K562 (cell line): ENCODE results near the gene ME3. TPM values are rescaled to one million over a fixed set of nuclear protein-coding genes. Genes with fewer than 3 reads are reported as not detected.
A peak's percentile ranks its signal among the peaks of the same experiment; 100 is the strongest.

Source experiments
- ATAC-seq: fragments of 200-7000 bp; cut with Tn5 transposase; 3 replicates; pipeline ENCODE4 v1.9.1; 2020; ENCODE audit warnings: moderate library complexity
- BruUV-seq: library from RNA; stranded (reverse); fragments of 400-500 nt; replicated peaks from 2 replicates; lab custom pipeline; 2021; lab: Mats Ljungman, UMichigan
- CTCF ChIA-PET: fragments of 300-600 bp; formaldehyde crosslinking; extraction: SDS; loops from one replicate; lab custom pipeline; 2021; ENCODE audit warnings: low intra/inter-chr PET ratio; lab: Yijun Ruan, JAX
- POLR2A ChIA-PET: fragments of 300-600, 350-650 bp; sonication (Branson Sonifier 250); formaldehyde crosslinking; extraction: SDS; loops from one replicate; lab custom pipeline; 2021; ENCODE audit warnings: antibody characterized with exemption, inconsistent platforms; lab: Yijun Ruan, JAX
- DNase-seq, 4 experiments: peaks; one replicate each; pipeline versions ENCODE4 v3.0.0 to v3.0.0-alpha.2; 2011 to 2018; ENCODE audit warnings: low spot score in 3 of 4, mixed read lengths in 3 of 4; ENCODE audit errors: extremely low read depth in 1 of 4
- FAIRE-seq: peaks from 2 replicates; lab custom pipeline; 2011; peaks lifted over from hg19 to GRCh38; lab: Jason Lieb, UNC
- H2AFZ ChIP-seq: 2 replicates; pipeline ENCODE4 v1.6.0; 2011; ENCODE audit warnings: low read depth, low read length, control low read depth, inconsistent platforms
- H3K27ac ChIP-seq: fragments of 200-600 bp; 3 replicates; pipeline ENCODE4 v1.8.0; 2011; ENCODE audit warnings: low read depth, mild to moderate bottlenecking, control low read depth, inconsistent platforms, low read length, moderate library complexity, mixed read lengths; ENCODE audit errors: extremely low read depth
- H3K27me3 ChIP-seq, 2 experiments: fragments of 300-600 bp in 1 of 2; 2 replicates in 1 of 2; 3 replicates in 1 of 2; pipeline versions ENCODE4 v1.6.0 to v1.8.0; 2011; ENCODE audit warnings: inconsistent platforms in 2 of 2, low read length in 2 of 2, mild to moderate bottlenecking in 1 of 2, mixed read lengths in 1 of 2, moderate library complexity in 1 of 2; ENCODE audit not compliant: control insufficient read depth in 2 of 2, insufficient read depth in 2 of 2
- H3K36me3 ChIP-seq: fragments of 300-600 bp; 3 replicates; pipeline ENCODE4 v1.8.0; 2011; ENCODE audit warnings: mild to moderate bottlenecking, low read length, inconsistent platforms; ENCODE audit not compliant: control insufficient read depth, insufficient read depth
- H3K4me1 ChIP-seq, 2 experiments: fragments of 200-600 bp in 1 of 2; replicated peaks in 1 of 2; 2 replicates in 1 of 2; 3 replicates in 1 of 2; pipeline versions ENCODE4 v1.5.1 to v1.8.0; 2011; ENCODE audit warnings: inconsistent platforms in 2 of 2, low read length in 2 of 2, mild to moderate bottlenecking in 1 of 2, mixed read lengths in 1 of 2, moderate library complexity in 1 of 2; ENCODE audit not compliant: control insufficient read depth in 2 of 2, insufficient read depth in 2 of 2
- H3K4me2 ChIP-seq: 2 replicates; pipeline ENCODE4 v1.6.1; 2011; ENCODE audit warnings: low read length, control low read depth, inconsistent platforms, mixed read lengths; ENCODE audit not compliant: insufficient read depth
- H3K4me3 ChIP-seq: fragments of 200-600 bp; sonication (generic), shearing (Covaris generic); 2 replicates; pipeline ENCODE4 v1.5.1; 2016; ENCODE audit warnings: control low read depth, inconsistent platforms
- H3K79me2 ChIP-seq: fragments of 200-600 bp; 3 replicates; pipeline ENCODE4 v1.8.0; 2011; ENCODE audit warnings: low read length, inconsistent platforms; ENCODE audit not compliant: control insufficient read depth, insufficient read depth
- H3K9ac ChIP-seq, 2 experiments: 2 replicates each; pipeline versions ENCODE4 v1.6.0 to v1.6.1; 2011; ENCODE audit warnings: low read depth in 2 of 2, low read length in 2 of 2, control low read depth in 1 of 2, inconsistent platforms in 1 of 2, mild to moderate bottlenecking in 1 of 2, mixed read lengths in 1 of 2; ENCODE audit not compliant: insufficient read depth in 1 of 2
- H3K9me1 ChIP-seq: one replicate; pipeline ENCODE4 v1.6.0; 2011; ENCODE audit warnings: inconsistent platforms, mild to moderate bottlenecking, low read length, moderate library complexity; ENCODE audit not compliant: control insufficient read depth, insufficient read depth
- H3K9me3 ChIP-seq: replicated peaks from 2 replicates; pipeline ENCODE4 v1.5.1; 2011; ENCODE audit warnings: low read depth, low read length, inconsistent platforms; ENCODE audit not compliant: control insufficient read depth, insufficient read depth
- H4K20me1 ChIP-seq: replicated peaks from 2 replicates; pipeline ENCODE4 v1.6.1; 2011; ENCODE audit warnings: low read length, inconsistent platforms, mixed read lengths; ENCODE audit not compliant: control insufficient read depth, insufficient read depth
- ARID2 ChIP-seq: fragments of 450-650 bp; IDR thresholded peaks from 2 replicates; pipeline ENCODE4 v1.6.1; 2017; ENCODE audit warnings: antibody characterized with exemption, mild to moderate bottlenecking
- ARNT ChIP-seq, 2 experiments: fragments of 450-650 bp; IDR thresholded peaks; 2 replicates each; pipeline ENCODE4 v1.6.1; 2016; ENCODE audit warnings: mild to moderate bottlenecking in 1 of 2
- CREB3L1 ChIP-seq: fragments of 450-650 bp; IDR thresholded peaks from 2 replicates; pipeline ENCODE4 v1.6.1; 2014; ENCODE audit warnings: low read depth, mild to moderate bottlenecking, moderate library complexity, borderline replicate concordance
- CTCF ChIP-seq, 3 experiments: IDR thresholded peaks in 2 of 3; conservative IDR thresholded peaks in 1 of 3; 2 replicates each; pipeline ENCODE4 v1.5.1; 2011 to 2012; ENCODE audit warnings: low read length in 3 of 3, mild to moderate bottlenecking in 3 of 3, control low read depth in 2 of 3, improper control_type of control experiment in 1 of 3, inconsistent platforms in 1 of 3, low read depth in 1 of 3, mixed read lengths in 1 of 3, moderate library complexity in 1 of 3; ENCODE audit not compliant: insufficient read depth in 2 of 3
- NUFIP1 ChIP-seq: fragments of 450-650 bp; IDR thresholded peaks from 2 replicates; pipeline ENCODE4 v1.6.1; 2018; ENCODE audit not compliant: partially characterized antibody
- PATZ1 ChIP-seq: fragments of 250-450 bp; sonication (Bioruptor Pico); IDR thresholded peaks from 2 replicates; pipeline ENCODE4 v1.5.0; 2020; ENCODE audit warnings: mild to moderate bottlenecking, borderline replicate concordance
- RBFOX2 ChIP-seq: fragments of 200-400 bp; formaldehyde crosslinking; IDR thresholded peaks from 2 replicates; pipeline ENCODE4 v1.6.1; 2017; ENCODE audit warnings: low read depth, mild to moderate bottlenecking, low read length, moderate library complexity
- SMC3 ChIP-seq: conservative IDR thresholded peaks from 2 replicates; pipeline ENCODE4 v1.6.1; 2011; ENCODE audit warnings: low read depth, low read length, improper control_type of control experiment; ENCODE audit not compliant: insufficient read depth
- ZBTB2 ChIP-seq: fragments of 450-650 bp; IDR thresholded peaks from 2 replicates; pipeline ENCODE4 v1.6.1; 2016; ENCODE audit warnings: antibody characterized with exemption
- WGBS: fragments of 100-300 bp; shearing (Covaris generic); methylation state at CpG from one replicate; pipeline ENCODE4 v1.1.6; 2016; ENCODE audit warnings: low coverage, mixed read lengths; ENCODE audit not compliant: insufficient coverage; ENCODE audit errors: missing lambda C conversion rate; 5-methylcytosine and 5-hydroxymethylcytosine counted together
- in situ Hi-C: fragments of 300-500 bp; cut with MboI; formaldehyde crosslinking; loops from 4 replicates; pipeline ENCODE4 v1.15.0; 2018; ENCODE audit warnings: inconsistent platforms, mixed read lengths
- intact Hi-C: fragments of 100-400 bp; cut with micrococcal nuclease; formaldehyde crosslinking; loops from 2 replicates; pipeline ENCODE4 v1.14.2; 2022
- polyA plus RNA-seq, 8 experiments: library from polyadenylated mRNA; depleted of rRNA in 4 of 8; stranded (reverse) in 5 of 8; unstranded in 3 of 8; fragments of >200 nt; fragmentation: Nextera tagmentation in 2 of 8; fragmentation: Illumina TruSeq in 1 of 8; extraction: Ambion mirVana in 2 of 8; extraction: Trizol in 1 of 8; gene quantifications; 2 replicates each; pipeline versions ENCODE4 v1.2.1 to v1.2.3, GENCODE V29; 2011 to 2014; ENCODE audit warnings: inconsistent platforms in 1 of 8, missing spikeins in 1 of 8
- total RNA-seq, 7 experiments: library from RNA; depleted of rRNA in 6 of 7; stranded (reverse); fragments of >200 nt in 6 of 7; fragmentation: Illumina TruSeq in 2 of 7; extraction: Trizol in 2 of 7; gene quantifications; 2 replicates each; pipeline versions ENCODE4 v1.2.1 to v1.2.3, GENCODE V29; 2011 to 2021; ENCODE audit warnings: low replicate concordance in 1 of 7

Gene ME3
- total and polyA plus RNA-seq, 9 of the 15 experiments (the other 6 are each of a cell fraction or from before 2014, with no cell fraction given): not detected

GRCh38 chr11:86610559-86611341 is 61.7 kb downstream of the ME3 start (continued):
- TF ChIP-seq CREB3L1: no peak
- no peak for TF ChIP-seq RBFOX2
- TF ChIP-seq NUFIP1: no peak

GRCh38 chr11:86608251-86608799 is 64.1 kb downstream of the ME3 start:
- in situ Hi-C loops: no loop called here
- no peaks in the 10 kb centered on the region for H3K27me3 ChIP-seq
- H3K36me3 ChIP-seq: no peaks in the 10 kb centered on the region
- peak; percentile 62 to 76 (median 68) for DNase-seq
- no peak overlapping the region for H3K4me3 ChIP-seq
- peak; percentile 98 for ATAC-seq
- H3K9ac ChIP-seq: no peak overlapping the region
- ChIA-PET CTCF (interaction anchor here (0.6 to 2.1 kb wide), 12 partner anchors 26 to 813 kb away, joined by 3 to 10 read pairs (median 3); no protein-coding TSS in a partner anchor), POLR2A (interaction anchor here (0.5 to 1.6 kb wide), 6 partner anchors 16 to 1068 kb away, joined by 3 to 4 read pairs (median 3); no protein-coding TSS in a partner anchor)
- no peaks in the 10 kb centered on the region for H3K4me1 ChIP-seq
- intact Hi-C loops: loop anchor here (1.0 to 10.0 kb wide), 4 partner anchors 141 to 306 kb away; no protein-coding TSS in a partner anchor
- no peak overlapping the region for H3K27ac ChIP-seq
- H3K9me3 ChIP-seq: no peaks in the 10 kb centered on the region
- peak overlapping the region; percentile 57; the same call in 1 of the 2 replicates for H2AFZ ChIP-seq
- H3K4me2 ChIP-seq: no peak overlapping the region; the same call in 1 of the 2 replicates
- no peaks in the 10 kb centered on the region for H3K79me2 ChIP-seq
- peak; percentile 87 for FAIRE-seq
- no peaks in the 10 kb centered on the region for H3K9me1 ChIP-seq
- 2% methylated on average over 7 of the region's 7 CpGs for WGBS
- BruUV-seq: no TSS peak
- no peaks in the 10 kb centered on the region for H4K20me1 ChIP-seq
- TF ChIP-seq PATZ1 (CRISPR knock-in tag): no peak
- no peak for TF ChIP-seq ZBTB2
- TF ChIP-seq ARID2: 0 out of 2 replicates have a peak, but pooled peaks have one; percentile 18
- peak; percentile 53 for TF ChIP-seq SMC3
- 0 out of 4 replicates have a peak, but pooled peaks of 1 of the 2 experiments have one; percentile 38 for TF ChIP-seq ARNT (IDR thresholded peaks at IDR 0.05)
- TF ChIP-seq CTCF (IDR thresholded peaks at IDR 0.05 in 2 of 3, conservative IDR thresholded peaks at IDR 0.05 in 1 of 3; ENCODE audit: insufficient read depth in 2 of 3, low read depth in 1 of 3, low read length in 3 of 3): peak; percentile 90 to 96 (median 95)
